ENCODE data around the gene XPR1.
"Not testable (repeated sequence)": the region's sequence is repeated elsewhere in the genome, so short reads cannot be mapped to it uniquely, and the experiment has no call there.

The XPR1 gene

GRCh38 chr1:180727751-180728150 lies 95.9 kb downstream of the XPR1 start:
- not testable (repeated sequence) for DNase-seq

- DNase-seq = no peak
These were observed 96.8 kb downstream of the XPR1 start for GRCh38 chr1:180728472-180729106.

- DNase-seq = no peak
These were observed 99.3 kb downstream of the XPR1 start for GRCh38 chr1:180731131-180731530.

GRCh38 chr1:180732866-180733265 lies 101.0 kb downstream of the XPR1 start:
- DNase-seq = no peak

- no peak for DNase-seq
These were observed 102.5 kb downstream of the XPR1 start for GRCh38 chr1:180734366-180734765.

- no peak for DNase-seq
These were observed 110.8 kb downstream of the XPR1 start for GRCh38 chr1:180742663-180743062.

- DNase-seq = no peak
These were observed 112.0 kb downstream of the XPR1 start for GRCh38 chr1:180743868-180744267.

GRCh38 chr1:180745098-180745497 lies 113.3 kb downstream of the XPR1 start:
- DNase-seq = no peak

GRCh38 chr1:180751921-180752320 lies 120.1 kb downstream of the XPR1 start:
- DNase-seq = no peak

GRCh38 chr1:180754453-180754852 lies 122.6 kb downstream of the XPR1 start:
- no peak for DNase-seq

- DNase-seq = no peak
These were observed 125.8 kb downstream of the XPR1 start for GRCh38 chr1:180757657-180758056.

GRCh38 chr1:180762796-180763195 lies 131.0 kb downstream of the XPR1 start:
- no peak for DNase-seq

GRCh38 chr1:180765151-180765550 lies 133.3 kb downstream of the XPR1 start:
- no peak for DNase-seq

- DNase-seq = no peak
These were observed 138.1 kb downstream of the XPR1 start for GRCh38 chr1:180769889-180770288.

- no peak for DNase-seq
These were observed 141.5 kb downstream of the XPR1 start for GRCh38 chr1:180773210-180773865.

- no peak for DNase-seq
These were observed 144.0 kb downstream of the XPR1 start for GRCh38 chr1:180775801-180776200.

- DNase-seq = no peak
These were observed 145.4 kb downstream of the XPR1 start for GRCh38 chr1:180777072-180777689.

- no peak for DNase-seq
These were observed 147.1 kb downstream of the XPR1 start for GRCh38 chr1:180778782-180779398.

- DNase-seq = no peak
These were observed 147.8 kb downstream of the XPR1 start for GRCh38 chr1:180779584-180779983.

- DNase-seq = no peak
These were observed 149.9 kb downstream of the XPR1 start for GRCh38 chr1:180781718-180782117.

- DNase-seq = no peak
These were observed 153.5 kb downstream of the XPR1 start for GRCh38 chr1:180785291-180785690.

GRCh38 chr1:180785887-180786286 lies 154.1 kb downstream of the XPR1 start:
- DNase-seq = no peak

- no peak for DNase-seq
These were observed 154.8 kb downstream of the XPR1 start for GRCh38 chr1:180786624-180787023.
